Smooth muscle cell (in vitro differentiated cells): ENCODE results near the gene UBA52. TPM values are rescaled to one million over a fixed set of nuclear protein-coding genes. Genes with fewer than 3 reads are reported as not detected.
"Not testable (repeated sequence)": the region's sequence is repeated elsewhere in the genome, so short reads cannot be mapped to it uniquely, and the experiment has no call there.

Experiments used
- DNase-seq: peaks from one replicate; lab custom pipeline; 2025; ENCODE audit not compliant: unreplicated experiment; lab: John Stamatoyannopoulos, UW
- H2AFZ ChIP-seq: fragments of 200-600 bp; sonication (generic); 2 replicates; pipeline ENCODE4 v1.6.0; 2016; ENCODE audit warnings: antibody characterized with exemption, low read depth, mild to moderate bottlenecking
- H3F3A ChIP-seq: fragments of 200-600 bp; sonication (generic); 2 replicates; pipeline ENCODE4 v1.6.0; 2017; ENCODE audit warnings: antibody characterized with exemption, low read depth
- H3K27ac ChIP-seq: fragments of 200-600 bp; sonication (generic); 2 replicates; pipeline ENCODE4 v1.5.1; 2016; ENCODE audit warnings: low read depth, mild to moderate bottlenecking
- H3K27me3 ChIP-seq: fragments of 200-600 bp; sonication (generic); 2 replicates; pipeline ENCODE4 v1.6.1; 2016; ENCODE audit warnings: low read depth, mild to moderate bottlenecking
- H3K36me3 ChIP-seq: fragments of 200-600 bp; sonication (generic); 2 replicates; pipeline ENCODE4 v1.5.1; 2016; ENCODE audit warnings: low read depth
- H3K4me1 ChIP-seq: fragments of 200-600 bp; sonication (generic); 2 replicates; pipeline ENCODE4 v1.5.1; 2016; ENCODE audit warnings: low read depth
- H3K4me2 ChIP-seq: fragments of 200-600 bp; sonication (generic); 2 replicates; pipeline ENCODE4 v1.6.0; 2016; ENCODE audit warnings: mild to moderate bottlenecking
- H3K4me3 ChIP-seq: fragments of 200-600 bp; sonication (generic); 2 replicates; pipeline ENCODE4 v1.5.1; 2016; ENCODE audit warnings: mild to moderate bottlenecking
- H3K79me2 ChIP-seq: fragments of 200-600 bp; sonication (generic); 2 replicates; pipeline ENCODE4 v1.6.0; 2016; ENCODE audit warnings: low read depth, mild to moderate bottlenecking
- H3K9ac ChIP-seq: fragments of 200-600 bp; sonication (generic); 2 replicates; pipeline ENCODE4 v1.6.0; 2016; ENCODE audit warnings: low read depth
- H3K9me3 ChIP-seq: fragments of 200-600 bp; sonication (generic); replicated peaks from 2 replicates; pipeline ENCODE4 v1.5.1; 2016; ENCODE audit warnings: low read depth
- H4K20me1 ChIP-seq: fragments of 200-600 bp; sonication (generic); 2 replicates; pipeline ENCODE4 v1.6.0; 2016; ENCODE audit warnings: low read depth
- WGBS: methylation state at CpG from one replicate; pipeline ENCODE4 v1.1.7; 2016; ENCODE audit warnings: low lambda C conversion rate; 5-methylcytosine and 5-hydroxymethylcytosine counted together
- polyA plus RNA-seq: library from polyadenylated mRNA; unstranded; fragments of >200 nt; fragmentation: Nextera tagmentation; extraction: Ambion mirVana; gene quantifications from 2 replicates; pipeline ENCODE4 v1.2.1, GENCODE V29; 2016
- total RNA-seq: library from RNA; depleted of rRNA; stranded (reverse); fragments of >200 nt; gene quantifications from 2 replicates; pipeline ENCODE4 v1.2.3, GENCODE V29; 2014
- TF ChIP-seq, protein P1 (sequence below): fragments of 200-600 bp; sonication (generic); IDR thresholded peaks from 2 replicates; pipeline ENCODE4 v1.5.1; 2017; ENCODE audit warnings: borderline replicate concordance, mild to moderate bottlenecking, antibody characterized with exemption; ENCODE audit not compliant: insufficient read depth, poor library complexity, severe bottlenecking

Gene UBA52
- total and polyA plus RNA-seq, 2 experiments from 2014 or later: 752 to 1,086 TPM

DNA sequence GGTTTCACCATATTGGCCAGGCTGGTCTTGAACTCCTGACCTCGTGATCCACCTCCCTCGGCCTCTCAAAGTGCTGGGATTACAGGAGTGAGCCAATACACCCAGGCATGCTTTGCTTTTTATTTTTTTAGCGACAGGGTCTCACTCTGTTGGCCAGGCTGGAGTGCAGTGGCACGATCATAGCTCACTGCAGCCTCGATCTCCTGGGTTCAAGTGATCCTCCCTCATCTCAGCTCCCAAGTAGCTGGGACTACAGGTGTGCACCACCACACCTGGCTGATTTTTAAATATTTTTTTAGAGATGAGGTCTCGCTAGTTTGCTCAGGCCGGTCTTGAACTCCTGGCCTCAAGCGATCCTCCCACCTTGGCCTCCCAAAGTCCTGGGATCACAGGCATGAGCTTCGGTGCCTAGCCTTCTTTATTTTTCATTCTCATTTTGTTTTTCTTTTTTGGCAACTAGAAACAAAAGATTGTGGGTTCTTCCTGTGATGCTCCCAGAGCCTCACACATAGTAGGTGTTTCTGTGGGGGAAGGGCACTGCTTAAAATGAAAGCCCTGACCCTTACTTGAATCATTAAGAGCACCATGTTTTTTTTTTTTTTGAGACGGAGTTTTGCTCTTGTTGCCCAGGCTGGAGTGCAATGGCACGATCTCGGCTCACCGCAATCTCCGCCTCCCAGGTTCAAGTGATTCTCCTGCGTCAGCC lies 29.2 kb downstream of the UBA52 start:
- peaks cover 23% of the 10 kb centered on the region for H3K79me2 ChIP-seq
- H3F3A ChIP-seq: peaks cover 12% of the 10 kb centered on the region
- not testable (repeated sequence) for H2AFZ ChIP-seq, H3K36me3 ChIP-seq, H3K9ac ChIP-seq, H3K27ac ChIP-seq, H3K9me3 ChIP-seq, H3K4me3 ChIP-seq, DNase-seq, H3K4me2 ChIP-seq
- peaks cover 19% of the 10 kb centered on the region for H3K4me1 ChIP-seq
- WGBS: 93% methylated on average over 15 of the region's 15 CpGs
- peaks cover 11% of the 10 kb centered on the region for H3K27me3 ChIP-seq
- peaks cover 71% of the 10 kb centered on the region for H4K20me1 ChIP-seq

DNA sequence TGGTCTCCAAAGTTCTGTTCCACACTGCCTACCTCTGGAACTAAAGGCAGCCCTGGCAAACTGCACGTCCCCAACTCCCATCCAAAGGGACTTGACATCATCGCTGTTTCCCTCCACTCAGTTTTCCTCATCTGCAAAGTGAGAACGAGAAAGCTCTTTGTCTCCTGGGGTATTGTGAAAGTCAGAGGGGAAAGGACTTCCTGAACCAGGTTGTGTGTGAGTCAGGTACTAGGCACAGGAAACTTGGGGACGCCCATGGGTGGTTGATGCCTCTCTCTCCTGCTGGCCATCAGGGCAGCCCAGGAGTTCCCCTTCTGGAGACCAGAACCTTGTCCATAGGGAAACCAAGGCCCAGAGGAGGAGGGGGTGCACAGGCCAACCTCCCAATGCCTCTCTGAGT lies 30.2 kb downstream of the UBA52 start:
- Histone ChIP-seq H3K4me1 (peaks cover 19% of the 10 kb centered on the region), H3K4me3 (no peak overlapping the region), H3K27me3 (peaks cover 15% of the 10 kb centered on the region), H3K4me2 (no peak overlapping the region), H3F3A (peaks cover 12% of the 10 kb centered on the region), H3K79me2 (peaks cover 27% of the 10 kb centered on the region), H3K9ac (no peak overlapping the region), H3K27ac (no peak overlapping the region), H2AFZ (no peak overlapping the region), H3K9me3 (no peaks in the 10 kb centered on the region), H4K20me1 (peaks cover 63% of the 10 kb centered on the region), H3K36me3 (no peaks in the 10 kb centered on the region)
- TF ChIP-seq, protein P1, sequence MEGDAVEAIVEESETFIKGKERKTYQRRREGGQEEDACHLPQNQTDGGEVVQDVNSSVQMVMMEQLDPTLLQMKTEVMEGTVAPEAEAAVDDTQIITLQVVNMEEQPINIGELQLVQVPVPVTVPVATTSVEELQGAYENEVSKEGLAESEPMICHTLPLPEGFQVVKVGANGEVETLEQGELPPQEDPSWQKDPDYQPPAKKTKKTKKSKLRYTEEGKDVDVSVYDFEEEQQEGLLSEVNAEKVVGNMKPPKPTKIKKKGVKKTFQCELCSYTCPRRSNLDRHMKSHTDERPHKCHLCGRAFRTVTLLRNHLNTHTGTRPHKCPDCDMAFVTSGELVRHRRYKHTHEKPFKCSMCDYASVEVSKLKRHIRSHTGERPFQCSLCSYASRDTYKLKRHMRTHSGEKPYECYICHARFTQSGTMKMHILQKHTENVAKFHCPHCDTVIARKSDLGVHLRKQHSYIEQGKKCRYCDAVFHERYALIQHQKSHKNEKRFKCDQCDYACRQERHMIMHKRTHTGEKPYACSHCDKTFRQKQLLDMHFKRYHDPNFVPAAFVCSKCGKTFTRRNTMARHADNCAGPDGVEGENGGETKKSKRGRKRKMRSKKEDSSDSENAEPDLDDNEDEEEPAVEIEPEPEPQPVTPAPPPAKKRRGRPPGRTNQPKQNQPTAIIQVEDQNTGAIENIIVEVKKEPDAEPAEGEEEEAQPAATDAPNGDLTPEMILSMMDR: no peak
- DNase-seq: no peak
- 86% methylated on average over 4 of the region's 4 CpGs for WGBS

DNA sequence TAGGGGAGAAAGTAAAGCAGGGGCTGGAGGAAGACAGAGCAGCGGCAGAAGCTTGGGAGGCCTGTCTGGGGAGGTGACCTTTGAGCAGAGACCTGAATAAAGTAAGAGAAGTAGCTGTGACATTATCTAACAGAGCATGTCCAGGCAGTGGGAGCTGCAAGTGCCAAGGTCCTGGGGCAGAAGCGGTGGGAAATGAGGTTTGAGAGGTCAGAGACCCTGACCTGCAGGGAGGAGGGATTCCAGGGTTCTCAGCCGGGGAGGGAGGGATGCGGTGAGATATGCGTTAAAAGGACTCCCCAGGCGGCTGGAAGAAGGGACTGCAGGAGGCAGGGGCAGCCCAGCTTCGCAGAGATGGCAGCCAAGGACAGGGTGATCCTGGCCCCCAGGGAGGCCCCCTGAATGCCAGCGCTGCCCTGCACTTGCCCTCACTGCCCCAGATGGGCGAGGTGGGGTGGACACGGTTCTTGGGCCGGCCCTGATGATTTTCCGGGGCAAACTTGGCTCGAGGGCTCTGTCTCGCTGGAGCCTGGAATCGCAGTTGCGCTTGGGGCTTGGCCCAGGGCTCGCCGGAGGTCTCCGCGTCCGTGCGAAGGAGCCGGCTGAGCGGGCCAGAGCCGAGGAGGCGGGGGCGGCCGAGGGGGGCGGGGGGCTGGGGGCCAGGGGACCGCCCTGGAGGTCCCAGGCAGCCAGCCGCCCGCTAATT lies 31.7 kb downstream of the UBA52 start:
- Histone ChIP-seq H3K27ac (peak overlapping the region; percentile 57), H3K9ac (peak overlapping the region; percentile 29), H3K4me3 (peak overlapping the region; percentile 57), H3K9me3 (no peaks in the 10 kb centered on the region), H3K79me2 (peaks cover 27% of the 10 kb centered on the region), H3F3A (peaks cover 12% of the 10 kb centered on the region), H3K4me1 (peaks cover 28% of the 10 kb centered on the region), H3K36me3 (no peaks in the 10 kb centered on the region), H3K4me2 (peak overlapping the region; percentile 90), H3K27me3 (peaks cover 30% of the 10 kb centered on the region), H2AFZ (no peak overlapping the region), H4K20me1 (peaks cover 62% of the 10 kb centered on the region)
- TF ChIP-seq, protein P1: peak; percentile 18
- WGBS: 16% methylated on average over 13 of the region's 32 CpGs
- DNase-seq: no peak

DNA sequence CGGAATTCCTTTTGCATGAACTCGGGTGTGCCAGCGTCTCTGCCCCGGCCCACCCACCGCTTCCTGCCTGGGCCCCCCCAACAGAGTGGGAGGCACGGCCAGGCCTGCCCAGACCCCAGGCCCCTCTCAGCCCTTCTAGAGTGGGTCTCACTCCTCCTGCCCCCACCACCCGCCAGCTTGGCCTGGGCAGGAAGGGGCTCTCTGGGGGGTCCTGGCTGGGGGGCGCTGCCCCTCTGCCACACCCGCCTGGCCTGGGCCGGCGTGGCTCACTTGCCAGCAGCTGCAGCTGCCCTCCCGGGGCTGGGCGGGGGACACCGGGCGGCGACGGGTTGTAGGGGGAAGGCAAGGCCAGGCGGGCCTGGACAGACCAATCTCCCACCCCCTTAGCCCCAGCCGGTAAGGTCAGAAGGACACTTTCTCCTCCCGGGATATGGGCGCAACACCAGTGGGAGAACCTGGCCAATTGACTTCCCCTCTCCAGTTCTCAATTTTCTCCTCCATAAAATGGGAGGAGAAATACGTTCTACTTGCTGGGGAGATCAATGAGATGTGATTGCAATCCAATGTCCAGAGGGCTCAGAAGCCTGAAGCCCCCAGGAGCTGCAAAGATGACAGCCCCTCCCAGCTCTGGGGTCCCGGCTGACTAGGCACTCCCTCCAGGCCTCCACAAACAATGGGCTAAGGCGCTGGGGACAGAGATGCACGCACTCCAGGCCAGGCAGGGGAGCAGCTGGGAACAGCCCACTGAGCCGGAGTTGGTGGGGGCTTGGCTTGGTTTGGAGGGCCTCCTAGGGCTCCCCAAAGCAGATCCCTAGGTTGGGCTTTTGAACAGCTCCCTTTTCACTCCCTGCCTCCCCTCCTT lies 32.5 kb downstream of the UBA52 start:
- H4K20me1 ChIP-seq: peaks cover 54% of the 10 kb centered on the region
- H3K9ac ChIP-seq: no peak overlapping the region
- H3F3A ChIP-seq: peaks cover 12% of the 10 kb centered on the region
- H3K27ac ChIP-seq: peak overlapping the region; percentile 57
- H2AFZ ChIP-seq: no peak overlapping the region
- 22% methylated on average over 17 of the region's 26 CpGs for WGBS
- H3K4me3 ChIP-seq: peak overlapping the region; percentile 57
- no peak for DNase-seq
- peaks cover 28% of the 10 kb centered on the region for H3K4me1 ChIP-seq
- no peaks in the 10 kb centered on the region for H3K9me3 ChIP-seq
- no peaks in the 10 kb centered on the region for H3K36me3 ChIP-seq
- peaks cover 27% of the 10 kb centered on the region for H3K79me2 ChIP-seq
- TF ChIP-seq, protein P1: no peak
- H3K4me2 ChIP-seq: peak overlapping the region; percentile 90
- peaks cover 38% of the 10 kb centered on the region for H3K27me3 ChIP-seq
